SK-N-SH (cell line): Measurements from ENCODE around the gene PHEX.

Experiments used
- CTCF ChIP-seq: fragments of 200-600 bp; sonication (generic); IDR thresholded peaks from 2 replicates; pipeline ENCODE4 v1.6.1; 2017; ENCODE audit warnings: antibody characterized with exemption, mild to moderate bottlenecking, moderate library complexity
- EP300 ChIP-seq, 2 experiments: IDR thresholded peaks; 2 replicates each; pipeline versions ENCODE4 v1.4.0 to v1.6.1; 2012; ENCODE audit warnings: borderline replicate concordance in 1 of 2, low read depth in 1 of 2, low read length in 1 of 2
- GATA2 ChIP-seq: sonication (generic); formaldehyde crosslinking; IDR thresholded peaks from 2 replicates; pipeline ENCODE4 v1.5.0; 2020; ENCODE audit warnings: mild to moderate bottlenecking, missing genetic modification reagents
- MAX ChIP-seq: IDR thresholded peaks from 2 replicates; pipeline ENCODE4 v1.4.0; 2012; ENCODE audit warnings: low read depth
- REST ChIP-seq: IDR thresholded peaks from 2 replicates; pipeline ENCODE4 v1.6.1; 2012; ENCODE audit warnings: mild to moderate bottlenecking, low read depth, low read length, moderate library complexity
- SMC3 ChIP-seq: IDR thresholded peaks from 2 replicates; pipeline ENCODE4 v1.6.1; 2012; ENCODE audit warnings: low read depth, low read length, improper control_type of control experiment
- TAF1 ChIP-seq: IDR thresholded peaks from 2 replicates; pipeline ENCODE4 v1.6.1; 2012; ENCODE audit warnings: low read depth, mild to moderate bottlenecking, low read length, moderate library complexity, borderline replicate concordance

- TF ChIP-seq CTCF (no peak), GATA2 (CRISPR knock-in tag) (no peak), EP300 (IDR thresholded peaks at IDR 0.05; ENCODE audit: borderline replicate concordance in 1 of 2, low read depth in 1 of 2, low read length in 1 of 2) (no peak), MAX (no peak), TAF1 (no peak), REST (no peak), SMC3 (no peak)
Measured at GRCh38 chrX:22273714-22274317, 241.7 kb downstream of the PHEX start.
